Iris pigment epithelial cell (primary cell): ENCODE data around the gene GPATCH3.
"Not testable (repeated sequence)": the region's sequence is repeated elsewhere in the genome, so short reads cannot be mapped to it uniquely, and the experiment has no call there.

ENCODE experiments used
- DNase-seq: peaks from one replicate; pipeline ENCODE4 v3.0.0-alpha.2; 2011; ENCODE audit warnings: low read depth

The GPATCH3 gene

DNA sequence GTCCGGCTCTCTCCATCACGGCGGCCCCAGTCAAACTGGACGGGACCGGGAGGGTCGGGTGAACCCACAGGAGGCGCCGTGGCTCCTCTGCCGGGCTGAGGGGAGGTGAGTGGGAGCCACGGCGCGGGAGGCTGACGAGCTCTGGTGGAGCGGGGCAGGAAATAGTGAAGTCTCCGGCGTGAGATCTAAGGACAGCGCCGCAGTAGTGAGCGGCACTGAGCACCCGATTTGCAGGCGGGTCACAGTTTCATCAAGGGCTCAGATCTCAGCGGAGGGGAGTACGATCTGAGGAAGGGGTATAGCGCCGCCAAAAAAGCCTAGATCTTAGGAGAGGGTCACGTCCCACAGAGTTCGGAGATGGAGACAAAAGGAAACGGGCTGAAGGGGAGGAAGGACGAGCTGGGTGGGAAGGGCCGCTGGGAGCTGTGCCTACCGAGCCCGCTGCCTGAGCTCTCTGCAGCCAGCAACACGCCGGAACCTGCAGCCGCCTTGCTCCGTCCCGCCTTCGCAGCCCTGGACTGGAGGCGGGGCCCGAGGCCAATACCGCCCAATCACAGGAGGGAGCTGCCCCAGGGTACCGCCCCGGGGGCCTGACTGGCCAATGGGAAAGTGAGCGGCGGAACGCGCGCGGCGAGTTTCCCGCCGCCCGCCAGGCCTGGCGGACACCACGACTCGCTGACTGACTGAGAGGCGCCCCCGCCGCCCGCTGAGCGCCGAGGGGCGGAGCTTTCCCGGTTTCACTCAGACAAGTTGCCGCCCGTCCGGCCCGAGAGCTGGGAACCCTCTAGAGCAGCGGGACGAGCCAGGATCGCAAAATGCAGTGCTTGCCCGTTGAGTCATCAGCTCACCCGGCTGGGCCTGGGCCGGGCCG, 35.4 kb downstream of the GPATCH3 start:
- DNase-seq = peak; percentile 98

DNA sequence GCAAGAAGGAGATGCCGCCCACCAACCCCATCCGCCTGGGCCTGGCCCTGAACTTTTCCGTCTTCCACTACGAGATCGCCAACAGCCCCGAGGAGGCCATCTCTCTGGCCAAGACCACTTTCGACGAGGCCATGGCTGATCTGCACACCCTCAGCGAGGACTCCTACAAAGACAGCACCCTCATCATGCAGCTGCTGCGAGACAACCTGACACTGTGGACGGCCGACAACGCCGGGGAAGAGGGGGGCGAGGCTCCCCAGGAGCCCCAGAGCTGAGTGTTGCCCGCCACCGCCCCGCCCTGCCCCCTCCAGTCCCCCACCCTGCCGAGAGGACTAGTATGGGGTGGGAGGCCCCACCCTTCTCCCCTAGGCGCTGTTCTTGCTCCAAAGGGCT, 36.6 kb downstream of the GPATCH3 start:
- DNase-seq = no peak

DNA sequence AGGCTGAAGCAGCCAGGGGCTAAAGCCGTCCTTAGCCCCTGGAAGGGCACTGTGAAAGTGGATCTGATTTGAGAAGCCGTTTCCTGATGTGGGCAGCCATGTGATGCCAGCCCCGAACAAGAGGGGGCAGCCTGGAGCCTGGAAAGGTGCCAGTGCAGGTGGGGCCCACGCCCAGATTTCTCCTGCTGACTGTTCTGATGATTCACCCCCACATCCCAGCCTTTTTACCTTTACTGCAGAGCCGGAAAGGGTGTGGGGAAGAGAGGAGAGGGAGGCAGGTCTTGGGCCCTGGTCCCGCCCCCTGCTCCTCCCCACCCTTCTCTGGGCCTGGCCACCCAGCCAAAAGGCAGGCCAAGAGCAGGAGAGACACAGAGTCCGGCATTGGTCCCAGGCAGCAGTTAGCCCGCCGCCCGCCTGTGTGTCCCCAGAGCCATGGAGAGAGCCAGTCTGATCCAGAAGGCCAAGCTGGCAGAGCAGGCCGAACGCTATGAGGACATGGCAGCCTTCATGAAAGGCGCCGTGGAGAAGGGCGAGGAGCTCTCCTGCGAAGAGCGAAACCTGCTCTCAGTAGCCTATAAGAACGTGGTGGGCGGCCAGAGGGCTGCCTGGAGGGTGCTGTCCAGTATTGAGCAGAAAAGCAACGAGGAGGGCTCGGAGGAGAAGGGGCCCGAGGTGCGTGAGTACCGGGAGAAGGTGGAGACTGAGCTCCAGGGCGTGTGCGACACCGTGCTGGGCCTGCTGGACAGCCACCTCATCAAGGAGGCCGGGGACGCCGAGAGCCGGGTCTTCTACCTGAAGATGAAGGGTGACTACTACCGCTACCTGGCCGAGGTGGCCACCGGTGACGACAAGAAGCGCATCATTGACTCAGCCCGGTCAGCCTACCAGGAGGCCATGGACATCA, 37.2 kb downstream of the GPATCH3 start, which contains the start of gene SFN:
Gene SFN (plus strand): TSS at position 369 of the 904 bp plus-strand sequence. CDS start 64 bp downstream, at position 433.
- no peak for DNase-seq

DNA sequence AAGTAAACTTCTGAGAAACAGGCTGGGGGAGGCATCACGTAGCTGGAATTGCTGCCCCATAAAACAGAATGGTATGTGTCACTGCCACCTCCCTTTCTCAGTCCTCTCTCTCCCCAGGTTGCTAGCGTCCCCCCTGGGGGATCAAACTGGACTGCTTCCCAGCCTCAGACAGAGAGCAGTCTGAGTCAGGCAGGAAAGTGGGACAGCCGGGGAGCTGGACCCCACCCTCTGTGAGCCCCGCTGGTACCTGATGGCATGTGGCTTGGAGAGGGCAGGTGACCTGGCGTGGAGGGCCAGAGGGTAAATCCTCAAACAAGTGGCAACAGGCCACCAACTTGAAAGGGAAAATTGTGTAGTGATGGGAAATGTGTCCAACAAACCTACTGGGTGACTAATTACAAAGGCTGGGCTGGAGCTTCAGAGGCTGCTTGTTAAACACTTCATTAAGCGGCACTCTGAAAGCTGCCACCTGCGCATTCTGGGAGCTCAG, 38.3 kb downstream of the GPATCH3 start:
- DNase-seq = no peak

DNA sequence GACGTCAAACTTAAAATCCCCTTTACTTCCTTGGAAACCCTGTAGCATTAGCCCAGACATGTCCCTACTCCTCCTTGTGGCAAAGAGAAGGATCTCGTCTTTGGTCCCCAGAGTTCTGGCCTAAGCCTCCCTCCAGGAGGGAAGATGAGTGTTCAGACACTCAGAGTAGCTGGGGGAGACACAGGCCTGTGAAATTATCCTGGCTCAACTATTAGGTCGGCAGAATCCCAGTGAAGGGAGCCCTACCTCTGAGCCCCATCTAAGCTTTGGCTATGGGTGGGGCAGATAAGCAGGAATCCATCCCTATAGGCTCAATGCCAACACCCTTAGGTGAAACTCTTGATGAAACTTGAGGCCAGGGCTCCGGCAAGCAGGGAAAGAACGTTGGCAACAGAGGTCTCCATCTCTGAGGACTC, 39.0 kb downstream of the GPATCH3 start:
- DNase-seq = peak; percentile 36

DNA sequence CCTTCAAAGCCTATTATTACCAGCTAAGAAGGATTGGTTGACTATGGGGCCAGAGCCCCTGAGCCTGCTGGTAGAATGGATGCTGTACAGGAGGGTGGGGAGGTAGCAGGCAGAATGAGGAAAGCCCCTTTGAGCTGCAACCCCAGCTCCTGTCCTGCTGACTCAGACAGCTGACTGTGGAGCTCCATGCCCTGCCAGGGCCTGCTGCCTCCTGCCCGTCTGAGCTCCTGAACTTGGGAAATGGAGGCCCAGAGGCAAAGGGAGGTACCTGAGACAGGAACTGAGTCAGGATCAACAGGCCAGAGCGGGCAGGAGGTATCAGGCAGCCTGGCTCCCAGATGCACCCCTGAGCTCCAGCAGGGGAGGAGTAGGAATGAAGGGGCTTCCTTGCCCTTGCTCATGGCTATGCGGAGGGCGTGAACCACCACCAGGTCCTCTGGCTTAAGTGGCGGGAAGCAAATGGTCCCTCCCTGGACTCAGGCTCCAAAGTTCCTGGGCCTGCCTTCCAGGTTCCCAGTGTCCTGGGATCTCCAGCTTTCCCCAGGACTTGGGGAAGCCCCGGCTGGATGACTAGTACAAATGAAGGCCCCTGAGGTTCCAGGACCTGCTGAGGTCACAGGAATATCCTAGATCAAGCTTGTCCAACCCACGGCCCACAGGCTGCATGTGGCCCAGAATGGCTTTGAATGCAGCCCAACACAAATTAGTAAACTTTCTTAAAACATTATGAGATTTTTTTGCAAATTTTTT, 41.2 kb downstream of the GPATCH3 start:
- no peak for DNase-seq

DNA sequence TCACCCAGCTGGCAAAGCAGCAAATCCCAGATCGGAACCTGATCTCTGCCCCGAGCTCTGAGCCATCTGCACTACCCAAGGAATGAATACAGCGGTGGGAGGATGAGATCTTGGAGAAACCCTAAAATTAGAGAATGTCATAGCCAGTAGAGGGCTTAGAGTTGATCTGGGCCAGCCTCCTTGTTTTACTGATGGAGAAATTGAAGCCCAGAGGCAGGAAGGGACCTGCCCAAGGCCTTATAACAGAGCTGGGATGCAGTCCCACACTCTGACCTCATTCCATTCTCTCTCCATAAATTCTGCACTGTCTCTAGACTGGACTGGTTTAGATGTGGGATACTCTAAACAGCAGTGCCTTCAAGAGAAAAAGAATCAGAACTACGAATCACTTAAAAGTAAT, 42.1 kb downstream of the GPATCH3 start:
- DNase-seq = no peak

DNA sequence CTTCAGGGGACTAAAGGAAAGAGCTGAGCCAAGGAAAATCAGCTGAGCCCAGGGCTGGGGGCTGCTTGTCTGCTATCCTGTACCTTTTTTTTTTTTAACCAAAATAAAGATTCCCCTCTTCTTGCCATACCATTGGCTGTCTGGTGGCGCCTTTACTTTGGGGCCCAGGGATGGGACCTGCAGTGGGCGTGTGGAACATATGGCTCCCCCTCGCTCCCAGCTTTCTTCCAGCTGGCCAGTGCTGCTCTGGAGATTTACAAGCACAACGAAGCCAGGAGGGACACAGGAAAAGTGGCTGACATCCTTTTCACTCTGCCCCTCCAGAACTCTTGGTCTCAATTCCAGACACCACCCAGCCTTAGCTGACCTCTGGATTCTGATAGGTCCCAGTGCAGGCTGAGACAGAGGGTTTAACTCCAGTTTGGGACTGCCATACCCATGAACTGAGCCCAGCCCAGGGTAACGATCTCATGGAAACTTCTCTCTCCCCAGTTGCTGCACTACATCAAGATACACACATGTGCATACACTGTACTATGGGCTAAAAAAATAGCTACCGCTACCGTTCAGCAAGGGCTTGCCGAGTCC, 42.7 kb downstream of the GPATCH3 start:
- DNase-seq = no peak

DNA sequence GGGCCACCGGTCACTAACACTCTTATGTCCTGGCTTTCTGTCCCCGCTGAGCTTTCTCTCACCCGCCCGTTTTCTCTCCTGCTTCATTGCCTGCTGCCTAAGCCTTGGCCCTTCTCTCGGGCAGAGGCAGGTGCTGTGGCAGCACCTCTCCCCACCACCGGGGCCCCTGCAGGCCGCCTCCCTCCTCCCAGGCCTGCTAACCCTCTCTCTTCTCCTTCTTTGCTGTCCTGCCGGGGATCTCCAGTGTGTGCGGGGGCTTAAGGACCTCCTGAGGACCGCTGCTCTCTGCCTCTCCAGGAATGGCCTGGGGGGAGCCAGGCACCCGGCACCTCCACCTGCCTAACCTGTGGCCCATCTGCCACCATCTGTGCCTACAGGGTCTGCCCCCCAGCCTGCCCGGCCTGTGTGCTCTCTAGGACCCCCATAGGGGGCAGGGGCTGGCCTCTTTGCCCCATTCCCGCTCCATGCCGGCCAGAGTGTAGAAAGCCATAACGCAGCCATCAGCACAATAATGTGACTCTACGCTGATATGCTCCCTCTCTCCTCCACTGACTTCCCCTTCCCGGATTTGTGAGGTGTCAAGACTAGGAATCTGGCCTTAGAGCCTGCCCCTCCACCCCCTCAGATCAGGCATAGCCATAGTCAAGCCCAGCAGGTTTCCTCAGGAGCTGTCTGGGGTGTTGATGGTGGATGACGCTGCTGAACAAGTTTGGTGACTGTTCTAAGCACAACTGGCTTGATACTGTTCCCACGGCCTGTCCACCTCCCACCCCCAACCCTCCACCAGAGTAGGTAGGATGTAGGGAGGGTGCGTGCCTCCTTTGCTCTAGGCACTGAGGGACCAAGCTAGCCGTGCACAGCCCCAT, 43.4 kb downstream of the GPATCH3 start:
- DNase-seq = no peak

DNA sequence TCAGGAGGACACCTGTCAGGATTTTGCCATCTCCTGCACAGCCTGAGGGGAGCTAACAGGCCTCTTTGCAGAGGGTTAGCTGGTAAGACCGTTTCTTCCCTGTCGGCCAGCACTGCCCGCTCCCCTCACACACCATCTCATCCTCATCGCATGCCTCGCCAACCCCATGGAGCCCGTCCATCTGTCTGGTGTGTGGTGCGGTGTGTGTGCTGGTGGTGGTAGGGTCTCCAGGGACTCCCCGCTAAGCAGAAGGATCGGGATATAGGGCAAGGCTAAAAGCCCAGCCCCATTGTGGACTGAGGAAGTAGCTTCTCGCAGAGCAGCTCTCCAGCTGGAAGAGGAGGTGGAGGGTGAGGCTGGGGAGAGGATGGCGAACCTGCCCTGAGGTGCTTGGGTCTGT, 44.1 kb downstream of the GPATCH3 start:
- no peak for DNase-seq

DNA sequence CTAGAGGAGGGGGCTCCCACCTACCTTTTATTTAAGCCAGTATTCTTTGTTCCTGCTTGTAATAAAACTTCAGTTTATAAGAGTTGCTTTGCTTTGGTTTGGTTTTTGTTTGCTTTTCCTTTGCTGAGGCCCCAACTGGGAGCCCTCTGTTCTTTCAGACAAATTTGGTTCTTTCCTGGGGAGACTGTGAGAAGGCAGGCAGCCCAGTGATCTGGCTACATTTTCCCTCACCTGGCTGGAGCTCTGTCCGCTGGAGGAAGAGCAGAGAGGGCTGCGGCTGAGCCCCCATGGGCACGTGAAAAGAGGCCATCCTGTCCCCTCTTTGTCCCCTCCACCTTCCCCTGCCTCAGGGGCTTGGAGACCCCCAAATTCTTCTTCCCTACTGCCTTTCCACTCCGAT, 44.6 kb downstream of the GPATCH3 start:
- no peak for DNase-seq

DNA sequence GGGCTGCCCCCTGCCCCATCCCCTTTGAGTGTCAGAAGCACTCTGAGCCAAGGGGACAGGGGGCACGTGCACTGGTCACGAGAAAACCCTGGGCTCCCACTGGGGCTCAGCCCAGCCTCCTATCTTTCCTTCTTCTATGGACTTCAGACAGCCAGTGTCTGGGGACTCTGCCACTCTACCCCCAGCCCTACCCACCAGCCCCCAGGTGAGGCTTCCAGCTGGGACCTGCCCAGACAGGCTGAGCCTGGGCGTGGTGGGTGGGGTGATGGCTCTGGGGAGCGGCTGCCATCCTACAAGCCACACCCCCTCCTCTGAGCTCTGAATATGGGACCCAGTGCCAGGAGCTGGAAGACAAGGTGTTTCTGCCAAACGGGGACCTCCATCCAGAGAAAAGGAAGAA, 45.4 kb downstream of the GPATCH3 start:
- DNase-seq = no peak

DNA sequence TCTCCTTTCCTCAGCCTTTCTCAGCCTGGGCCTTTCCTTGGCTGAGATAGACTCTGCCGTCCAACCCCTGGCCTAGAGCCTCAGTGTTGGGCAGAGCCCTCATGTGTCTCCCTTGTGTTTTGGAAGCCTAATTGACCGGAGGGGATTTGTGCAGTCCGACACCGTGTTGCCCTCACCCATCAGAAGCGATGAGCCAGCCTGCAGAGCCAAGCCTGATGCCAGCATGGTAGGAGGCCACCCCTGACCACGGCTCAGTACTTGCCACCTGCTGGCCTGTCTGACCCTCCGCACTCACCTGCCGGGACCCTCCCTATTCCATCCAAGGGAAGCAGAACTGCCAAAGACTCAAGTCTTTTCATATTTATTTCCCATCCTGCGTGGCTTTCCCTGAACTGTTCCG, 46.7 kb downstream of the GPATCH3 start:
- no peak for DNase-seq

DNA sequence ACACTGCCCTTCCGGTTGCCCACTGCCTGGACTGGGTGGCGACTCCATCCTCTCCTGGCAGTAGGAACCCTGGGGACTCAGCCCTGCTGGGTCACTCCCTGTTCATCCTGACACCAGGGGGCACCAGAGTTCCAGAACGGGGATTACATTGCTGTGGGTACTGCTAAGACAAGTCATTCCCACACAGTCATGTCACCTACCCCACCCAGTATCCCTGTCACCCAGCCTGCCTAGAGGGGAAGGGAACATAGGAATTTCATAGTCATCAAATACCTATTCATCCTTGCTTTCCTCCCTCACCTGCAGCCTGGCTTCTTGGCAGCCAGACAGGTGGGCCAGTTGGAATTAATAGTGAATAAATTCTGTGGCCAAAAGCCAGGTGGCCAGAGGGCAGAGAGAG, 47.1 kb downstream of the GPATCH3 start:
- peak; percentile 73 for DNase-seq

DNA sequence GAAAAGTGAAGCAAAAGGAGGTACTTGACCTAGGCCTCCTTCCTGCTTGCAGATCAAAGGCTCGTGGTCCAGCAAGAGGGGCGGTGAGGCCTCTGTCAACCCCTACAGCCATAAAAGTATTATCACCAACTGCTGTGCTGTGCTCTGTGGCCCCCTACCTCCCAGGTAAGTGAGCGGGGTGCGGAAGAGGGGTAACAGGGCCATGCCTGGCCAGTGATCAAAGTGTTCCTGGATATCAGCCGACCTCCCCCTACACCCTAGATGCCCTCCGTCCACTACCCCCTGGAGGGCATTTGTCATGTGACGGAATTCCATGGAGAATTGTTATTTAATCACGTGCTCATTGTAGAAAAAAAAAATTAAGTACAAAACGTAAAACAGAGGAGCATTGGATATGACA, 47.6 kb downstream of the GPATCH3 start:
- no peak for DNase-seq

DNA sequence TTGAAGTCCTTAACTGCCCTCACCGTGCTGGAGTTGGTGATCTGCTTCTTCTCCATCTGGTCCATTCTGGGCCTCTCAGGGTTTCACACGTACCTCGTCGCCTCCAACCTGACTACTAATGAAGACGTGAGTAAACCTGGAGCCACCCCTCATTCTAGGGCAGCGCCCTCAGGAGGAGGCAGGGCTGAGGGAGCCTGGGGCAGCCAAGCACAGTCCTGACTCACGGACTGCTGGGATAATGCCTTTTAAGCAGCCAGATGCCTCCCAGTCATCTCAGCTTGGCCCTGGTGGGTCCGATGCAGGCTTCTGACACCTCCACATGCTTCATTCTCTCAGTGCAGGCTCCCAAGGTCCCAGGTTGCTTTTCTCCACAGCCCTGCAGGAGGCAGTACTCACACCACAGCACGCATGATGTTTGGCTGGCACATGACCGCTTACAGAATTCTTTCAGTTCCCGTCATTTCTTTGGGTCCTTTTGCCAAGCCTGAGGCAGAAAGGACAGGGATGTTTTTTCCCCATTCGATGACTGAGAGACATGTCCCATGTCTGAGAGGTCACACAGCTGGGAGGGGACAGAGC, 49.1 kb downstream of the GPATCH3 start:
- no peak for DNase-seq

DNA sequence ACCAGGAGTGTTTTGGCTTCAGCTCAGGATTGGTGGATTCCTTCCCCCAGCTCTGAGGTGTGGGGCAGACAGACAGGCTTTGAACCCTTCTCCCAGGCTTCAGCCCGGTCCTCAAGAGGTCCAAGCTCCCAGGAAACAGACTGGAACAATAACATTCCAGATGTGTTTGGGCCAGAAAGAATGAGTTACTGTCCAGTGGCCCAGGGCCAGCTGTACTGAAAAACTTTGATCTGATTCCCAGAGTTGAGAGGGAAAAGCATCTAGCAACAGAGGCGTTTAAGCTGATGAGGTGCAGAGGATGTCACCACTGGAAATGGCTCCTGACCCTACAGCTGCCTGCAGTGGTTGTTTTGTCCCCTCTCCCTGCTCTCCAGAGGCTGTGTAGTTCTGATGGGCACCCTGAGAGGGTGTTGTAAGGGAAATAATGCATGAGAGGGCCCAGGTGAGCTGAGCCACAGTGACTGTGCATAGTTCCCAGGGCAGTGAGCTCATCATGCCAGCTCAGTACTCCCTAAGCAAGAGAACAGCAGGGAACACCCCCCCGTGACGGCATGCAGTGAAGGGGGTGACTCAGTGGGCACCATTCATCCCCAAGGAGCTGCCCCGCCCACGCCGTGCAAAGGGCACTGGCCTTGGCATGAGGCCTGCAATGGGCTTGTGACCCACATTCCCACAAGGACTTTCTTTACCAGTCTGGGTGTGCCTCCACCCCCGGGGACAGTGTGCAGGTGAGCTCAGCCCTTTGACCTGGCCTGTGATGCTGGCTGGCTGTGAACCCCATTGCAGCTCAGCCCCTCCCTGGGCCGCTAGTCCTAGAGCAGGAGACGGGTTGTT, 51.1 kb downstream of the GPATCH3 start:
- peak; percentile 74 for DNase-seq

DNA sequence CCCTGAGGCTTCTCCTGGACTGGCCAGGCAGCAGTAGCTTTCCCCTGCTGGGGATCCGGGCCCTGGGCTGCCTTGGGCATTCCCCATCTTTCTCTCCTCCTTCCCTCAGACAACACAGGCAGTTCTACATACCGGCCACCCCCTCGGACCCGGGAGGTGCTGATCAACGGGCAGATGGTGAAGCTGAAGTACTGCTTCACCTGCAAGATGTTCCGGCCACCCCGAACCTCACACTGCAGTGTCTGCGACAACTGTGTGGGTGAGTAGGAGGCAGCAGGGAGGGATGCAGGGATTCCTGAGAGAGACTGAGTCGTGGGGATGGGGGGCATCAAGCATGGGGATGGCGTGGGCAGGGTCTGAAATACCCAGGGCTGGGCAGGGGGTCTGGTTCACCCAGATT, 51.8 kb downstream of the GPATCH3 start:
- DNase-seq = no peak

DNA sequence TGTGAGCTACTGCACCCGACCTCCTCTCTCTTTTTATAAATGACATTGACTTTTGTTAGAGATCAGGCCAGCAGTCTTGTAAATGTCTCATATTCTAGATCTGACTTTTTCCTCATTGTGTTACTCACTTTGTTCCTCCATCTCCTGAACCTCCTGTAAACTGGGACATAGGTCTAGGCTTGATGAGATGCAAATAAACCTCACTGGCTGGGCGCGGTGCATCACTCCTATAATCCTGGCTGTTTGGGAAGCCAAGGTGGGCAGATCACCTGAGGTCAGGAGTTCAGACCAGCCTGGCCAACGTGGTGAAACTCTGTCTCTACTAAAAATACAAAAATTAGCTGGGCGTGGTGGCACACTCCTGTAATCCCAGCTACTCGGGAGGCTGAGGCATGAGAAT, 52.4 kb downstream of the GPATCH3 start:
- not testable (repeated sequence) for DNase-seq
